GM10248 (cell line): ENCODE measurements around the gene CD86.
"Not testable (repeated sequence)": the region's sequence is repeated elsewhere in the genome, so short reads cannot be mapped to it uniquely, and the experiment has no call there.

Source experiments
- CTCF ChIA-PET: fragments of 300-600 bp; sonication (Branson Sonifier 250); formaldehyde crosslinking; extraction: SDS; loops from one replicate; lab custom pipeline; 2021; ENCODE audit warnings: antibody characterized with exemption; lab: Yijun Ruan, JAX
- POLR2A ChIA-PET: fragments of 350-650 bp; sonication (Branson Sonifier 250); formaldehyde crosslinking; extraction: SDS; loops from one replicate; lab custom pipeline; 2020; ENCODE audit warnings: antibody characterized with exemption; lab: Yijun Ruan, JAX
- DNase-seq: peaks from one replicate; pipeline ENCODE4 v3.0.0; 2012; ENCODE audit errors: extremely low spot score
- CTCF ChIP-seq: IDR thresholded peaks from 2 replicates; pipeline ENCODE4 v1.5.1; 2012; ENCODE audit warnings: mild to moderate bottlenecking, low read depth; ENCODE audit errors: extremely low read depth, missing control alignments, control extremely low read depth

Gene CD86

DNA sequence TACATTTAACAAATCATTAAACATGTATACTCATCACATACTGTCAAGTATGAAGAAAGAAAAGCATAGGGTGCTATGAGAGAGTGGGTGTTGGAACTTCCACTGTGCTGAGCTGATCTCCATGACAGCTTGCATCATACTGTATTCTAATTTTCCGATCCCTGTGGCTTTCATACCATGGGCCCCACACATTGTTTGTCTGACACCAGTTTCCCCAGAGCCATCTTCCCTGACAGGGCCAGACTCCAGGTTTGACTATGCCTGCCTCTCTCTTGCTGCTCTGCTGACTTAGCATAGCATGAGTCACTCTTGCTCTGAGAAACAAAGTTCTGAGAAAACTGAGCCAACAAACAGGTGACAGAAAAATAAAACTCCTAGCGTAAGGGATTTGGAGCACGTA is 91.3 kb downstream of the CD86 start:
- no peak for TF ChIP-seq CTCF
- CTCF ChIA-PET: interaction anchor here (1.4 to 3.5 kb wide), 2 partner anchors 20 to 45 kb away, joined by 3 to 16 read pairs; no protein-coding TSS in a partner anchor
- DNase-seq: peak; percentile 58
- POLR2A ChIA-PET: no interaction called here

GRCh38 chr3:122148941-122149627 is 93.9 kb downstream of the CD86 start:
- ChIA-PET POLR2A (no interaction called here), CTCF (interaction anchor here (0.9 to 3.5 kb wide), 5 partner anchors 9 to 107 kb away, joined by 3 to 16 read pairs (median 3); no protein-coding TSS in a partner anchor)
- no peak for DNase-seq
- TF ChIP-seq CTCF: no peak

DNA sequence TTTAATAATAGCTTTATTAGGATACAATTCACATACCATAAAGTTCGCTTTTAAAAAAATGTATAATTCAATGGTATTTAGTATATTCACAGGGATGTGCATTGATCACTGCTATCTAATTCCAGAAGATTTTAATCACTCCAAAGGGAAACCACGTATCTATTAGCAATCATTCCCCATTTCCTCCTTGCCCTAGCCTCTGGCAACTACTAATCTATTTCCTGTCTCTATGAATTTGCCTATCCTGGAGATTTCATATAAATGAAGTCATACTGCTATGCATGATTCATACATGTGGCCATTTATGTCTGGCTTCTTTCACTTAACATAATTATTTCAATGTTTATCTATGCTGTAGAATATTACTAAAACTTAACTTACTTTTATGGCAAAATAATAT is 96.3 kb downstream of the CD86 start:
- DNase-seq: no peak
- ChIA-PET POLR2A (no interaction called here), CTCF (no interaction called here)
- TF ChIP-seq CTCF: no peak

DNA sequence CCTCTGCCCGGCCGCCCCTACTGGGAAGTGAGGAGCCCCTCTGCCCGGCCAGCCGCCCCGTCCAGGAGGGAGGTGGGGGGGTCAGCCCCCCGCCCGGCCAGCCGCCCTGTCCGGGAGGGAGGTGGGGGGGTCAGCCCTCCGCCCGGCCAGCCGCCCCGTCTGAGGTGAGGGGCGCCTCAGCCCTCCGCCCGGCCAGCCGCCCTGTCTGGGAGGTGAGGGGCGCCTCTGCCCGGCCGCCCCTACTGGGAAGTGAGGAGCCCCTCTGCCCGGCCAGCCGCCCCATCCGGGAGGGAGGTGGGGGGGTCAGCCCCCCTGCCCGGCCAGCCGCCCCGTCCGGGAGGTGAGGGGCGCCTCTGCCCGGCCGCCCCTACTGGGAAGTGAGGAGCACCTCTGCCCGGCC is 109.8 kb downstream of the CD86 start:
- DNase-seq, POLR2A ChIA-PET, CTCF ChIA-PET: not testable (repeated sequence)

DNA sequence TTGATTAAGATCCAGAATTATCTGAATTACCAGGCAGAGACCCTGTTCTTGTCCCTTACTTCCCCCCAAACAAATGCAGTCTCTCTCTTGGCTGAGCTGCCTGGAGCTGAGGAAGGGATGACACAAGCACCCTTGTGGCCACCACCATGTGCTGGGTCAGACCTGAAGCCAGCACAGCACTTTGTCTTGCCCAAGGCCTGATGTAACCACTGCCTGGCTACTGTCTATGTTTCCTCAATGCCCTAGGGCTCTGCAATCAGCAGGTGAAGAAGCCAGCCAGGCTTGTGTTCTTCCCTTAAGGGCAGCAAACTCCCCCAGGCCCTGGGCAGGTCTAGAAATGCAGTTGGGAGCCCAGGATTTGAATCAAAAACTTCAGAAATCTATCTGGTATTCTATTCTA is 112.5 kb downstream of the CD86 start:
- no peak for TF ChIP-seq CTCF
- DNase-seq: no peak
- CTCF ChIA-PET: no interaction called here
- POLR2A ChIA-PET: interaction anchor here (0.7 kb wide), 1 partner anchor 20 kb away, joined by 7 read pairs; no protein-coding TSS in a partner anchor

GRCh38 chr3:122168044-122168443 is 112.9 kb downstream of the CD86 start:
- ChIA-PET POLR2A (interaction anchor here (0.7 kb wide), 1 partner anchor 20 kb away, joined by 7 read pairs; no protein-coding TSS in a partner anchor), CTCF (no interaction called here)
- TF ChIP-seq CTCF: no peak
- no peak for DNase-seq

GRCh38 chr3:122169911-122170310 is 114.7 kb downstream of the CD86 start:
- ChIA-PET CTCF (no interaction called here), POLR2A (no interaction called here)
- no peak for DNase-seq
- no peak for TF ChIP-seq CTCF
